GM12878 (cell line): ENCODE measurements around the gene LRIT1. TPM values are rescaled to one million over a fixed set of nuclear protein-coding genes. Genes with fewer than 3 reads are reported as not detected.

Source experiments
- ATAC-seq: fragments of 200-7000 bp; cut with Tn5 transposase; 3 replicates; pipeline ENCODE4 v1.9.1; 2020; ENCODE audit warnings: mild to moderate bottlenecking, moderate library complexity
- BruUV-seq: library from RNA; stranded (reverse); fragments of 400-500 nt; replicated peaks from 2 replicates; lab custom pipeline; 2021; lab: Mats Ljungman, UMichigan
- CTCF ChIA-PET: fragments of 300-600 bp; sonication (Branson Sonifier 250); formaldehyde crosslinking; extraction: SDS; loops from one replicate; lab custom pipeline; 2021; ENCODE audit warnings: inconsistent platforms; lab: Yijun Ruan, JAX
- POLR2A ChIA-PET: fragments of 350-600 bp; formaldehyde crosslinking; extraction: SDS; loops from one replicate; lab custom pipeline; 2021; ENCODE audit warnings: inconsistent platforms; lab: Charles Lee
- RAD21 ChIA-PET: fragments of 300-600 bp; sonication (Branson Sonifier 250); formaldehyde crosslinking; loops from one replicate; lab custom pipeline; 2023; ENCODE audit warnings: antibody characterized with exemption; ENCODE audit not compliant: unreplicated experiment; lab: Charles Lee
- SMC1A ChIA-PET: fragments of 300-600 bp; sonication (Branson Sonifier 250); formaldehyde crosslinking; loops from one replicate; lab custom pipeline; 2023; ENCODE audit not compliant: unreplicated experiment, uncharacterized antibody; lab: Charles Lee
- DNase-seq: peaks from one replicate; pipeline ENCODE4 v3.0.0-alpha.2; 2011; ENCODE audit warnings: low read depth, low spot score
- FAIRE-seq: peaks from 3 replicates; lab custom pipeline; 2011; peaks lifted over from hg19 to GRCh38; lab: Jason Lieb, UNC
- H2AFZ ChIP-seq: 2 replicates; pipeline ENCODE4 v1.6.0; 2011; ENCODE audit warnings: low read depth, low read length, control low read depth; ENCODE audit not compliant: control insufficient read depth
- H3K27ac ChIP-seq: 2 replicates; pipeline ENCODE4 v1.5.1; 2011; ENCODE audit warnings: control low read depth; ENCODE audit not compliant: control insufficient read depth, insufficient read depth
- H3K27me3 ChIP-seq, 2 experiments: replicated peaks in 1 of 2; 2 replicates each; pipeline versions ENCODE4 v1.6.0 to v1.6.1; 2011; ENCODE audit warnings: low read length in 1 of 2; ENCODE audit not compliant: control insufficient read depth in 2 of 2, insufficient read depth in 2 of 2
- H3K36me3 ChIP-seq, 2 experiments: 2 replicates each; pipeline ENCODE4 v1.5.1; 2011; ENCODE audit warnings: low read length in 1 of 2; ENCODE audit not compliant: control insufficient read depth in 2 of 2, insufficient read depth in 2 of 2
- H3K4me1 ChIP-seq: 2 replicates; pipeline ENCODE4 v1.6.1; 2011; ENCODE audit warnings: mild to moderate bottlenecking, low read length, moderate library complexity, mixed read lengths; ENCODE audit not compliant: control insufficient read depth, insufficient read depth
- H3K4me2 ChIP-seq: 2 replicates; pipeline ENCODE4 v1.6.0; 2011; ENCODE audit warnings: control low read depth; ENCODE audit not compliant: control insufficient read depth, insufficient read depth
- H3K4me3 ChIP-seq: fragments of 200-600 bp; sonication (generic); 2 replicates; pipeline ENCODE4 v1.5.1; 2016
- H3K79me2 ChIP-seq: 2 replicates; pipeline ENCODE4 v1.6.0; 2011; ENCODE audit warnings: low read length; ENCODE audit not compliant: control insufficient read depth, insufficient read depth
- H3K9ac ChIP-seq: 2 replicates; pipeline ENCODE4 v1.8.0; 2011; ENCODE audit warnings: low read length, control low read depth, mixed read lengths; ENCODE audit not compliant: control insufficient read depth, insufficient read depth
- H3K9me3 ChIP-seq: replicated peaks from 3 replicates; pipeline ENCODE4 v1.5.1; 2011; ENCODE audit warnings: mild to moderate bottlenecking, low read length; ENCODE audit not compliant: control insufficient read depth, insufficient read depth
- H4K20me1 ChIP-seq: 2 replicates; pipeline ENCODE4 v1.6.0; 2011; ENCODE audit not compliant: control insufficient read depth, insufficient read depth
- ATF7 ChIP-seq: fragments of 450-650 bp; IDR thresholded peaks from 2 replicates; pipeline ENCODE4 v1.6.1; 2016; ENCODE audit warnings: low read depth, mild to moderate bottlenecking
- BACH1 ChIP-seq: fragments of 450-650 bp; IDR thresholded peaks from 2 replicates; pipeline ENCODE4 v1.6.1; 2017; ENCODE audit warnings: mild to moderate bottlenecking, borderline replicate concordance
- CBFB ChIP-seq: IDR thresholded peaks from 2 replicates; pipeline ENCODE4 v1.6.1; 2016; ENCODE audit warnings: antibody characterized with exemption, low read depth
- IKZF2 ChIP-seq, 2 experiments: fragments of 450-650 bp; IDR thresholded peaks; 2 replicates each; pipeline ENCODE4 v1.6.1; 2017; ENCODE audit warnings: mild to moderate bottlenecking in 2 of 2, moderate library complexity in 2 of 2
- RELB ChIP-seq: fragments of 450-650 bp; IDR thresholded peaks from 2 replicates; pipeline ENCODE4 v1.6.1; 2017; ENCODE audit warnings: low read depth, mild to moderate bottlenecking, moderate library complexity
- SMARCA5 ChIP-seq: fragments of 450-650 bp; IDR thresholded peaks from 2 replicates; pipeline ENCODE4 v1.6.1; 2017; ENCODE audit warnings: mild to moderate bottlenecking
- SREBF1 ChIP-seq: IDR thresholded peaks from 2 replicates; pipeline ENCODE4 v1.6.1; 2012; ENCODE audit warnings: mild to moderate bottlenecking, low read length
- ZNF217 ChIP-seq: fragments of 450-650 bp; IDR thresholded peaks from 2 replicates; pipeline ENCODE4 v1.6.1; 2017; ENCODE audit warnings: antibody characterized with exemption, mild to moderate bottlenecking
- WGBS: methylation state at CpG from one replicate; pipeline ENCODE4 v1.1.6; 2016; ENCODE audit warnings: low lambda C conversion rate; ENCODE audit not compliant: insufficient replicate concordance, insufficient coverage; ENCODE audit errors: missing lambda C conversion rate; 5-methylcytosine and 5-hydroxymethylcytosine counted together
- in situ Hi-C: fragments of 300-500 bp; cut with MboI; formaldehyde crosslinking; loops from 9 replicates; pipeline ENCODE4 v1.14.3; 2018; ENCODE audit warnings: mixed read lengths
- intact Hi-C: fragments of 100-400 bp; cut with micrococcal nuclease; formaldehyde crosslinking; loops from one replicate; pipeline ENCODE4 v1.14.2; 2022; ENCODE audit not compliant: unreplicated experiment
- polyA plus RNA-seq, 11 experiments: library from polyadenylated mRNA; depleted of rRNA in 4 of 11; unstranded in 6 of 11; stranded (reverse) in 5 of 11; fragments of >200 nt; fragmentation: Nextera tagmentation in 4 of 11; fragmentation: Illumina TruSeq in 1 of 11; extraction: Ambion mirVana in 4 of 11; extraction: Trizol in 1 of 11; gene quantifications; 1 replicate in 1 of 11; 2 replicates in 10 of 11; pipeline versions ENCODE4 v1.2.1 to v1.2.3, GENCODE V29; 2011 to 2016; ENCODE audit warnings: inconsistent platforms in 2 of 11, missing spikeins in 2 of 11, low read depth in 1 of 11
- total RNA-seq, 4 experiments: library from RNA; depleted of rRNA in 3 of 4; stranded (reverse); fragments of >200 nt in 3 of 4; fragmentation: Illumina TruSeq in 1 of 4; extraction: Trizol in 1 of 4; gene quantifications; 2 replicates each; pipeline versions ENCODE4 v1.2.1 to v1.2.3, GENCODE V29; 2013 to 2021
- TF ChIP-seq, protein P1 (sequence below): fragments of 450-650 bp; formaldehyde crosslinking; IDR thresholded peaks from 2 replicates; pipeline ENCODE4 v1.4.0; 2020; ENCODE audit warnings: mild to moderate bottlenecking, moderate library complexity

The LRIT1 gene
- total and polyA plus RNA-seq, 10 of the 15 experiments (the other 5 are each of a cell fraction or from before 2014, with no cell fraction given) = not detected

DNA sequence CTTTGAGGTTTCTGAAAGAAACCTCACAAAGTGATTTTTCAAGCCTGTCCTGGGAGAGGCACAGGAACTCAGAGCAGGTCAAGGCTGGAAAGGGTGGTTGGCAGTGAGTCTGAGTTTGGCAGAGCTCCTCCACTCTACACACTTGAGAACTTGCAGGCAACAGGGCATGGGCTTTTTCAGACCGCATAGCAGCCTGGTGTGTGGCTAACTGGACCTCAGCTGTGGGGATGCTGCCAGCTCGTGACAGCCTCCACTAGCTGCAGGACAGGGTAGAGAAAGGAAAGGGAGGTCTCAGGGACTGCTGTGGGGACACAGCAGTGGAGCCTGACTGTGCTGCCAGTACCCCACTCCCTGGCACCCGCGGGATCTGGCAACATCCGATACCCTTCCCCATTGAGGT lies 44.4 kb downstream of the LRIT1 start:
- 43% methylated on average over 5 of the region's 5 CpGs for WGBS
- Histone ChIP-seq H3K79me2 (no peaks in the 10 kb centered on the region), H3K9me3 (no peaks in the 10 kb centered on the region), H3K4me2 (no peak overlapping the region), H3K36me3 (no peaks in the 10 kb centered on the region), H3K27me3 (peaks cover 18 to 25% of the 10 kb centered on the region in 2 experiments), H3K4me3 (no peak overlapping the region), H3K9ac (no peak overlapping the region), H3K4me1 (peaks cover 3% of the 10 kb centered on the region), H4K20me1 (peaks cover 2% of the 10 kb centered on the region; the same call in 1 of the 2 replicates), H3K27ac (no peak overlapping the region), H2AFZ (no peak overlapping the region)
- POLR2A ChIA-PET = no interaction called here
- DNase-seq (no peak), ATAC-seq (peak; percentile 14), FAIRE-seq (no peak)
- CTCF ChIA-PET = interaction anchor here (1.2 to 28.3 kb wide), 2 partner anchors 17 to 39 kb away, joined by 3 to 788 read pairs; no protein-coding TSS in a partner anchor
- SMC1A ChIA-PET = interaction anchor here (0.6 to 15.0 kb wide), 4 partner anchors 15 to 49 kb away, joined by 3 to 155 read pairs (median 4); no protein-coding TSS in a partner anchor
- BruUV-seq = no TSS peak
- RAD21 ChIA-PET = interaction anchor here (1.9 kb wide), 1 partner anchor 49 kb away, joined by 7 read pairs; no protein-coding TSS in a partner anchor
- no peak for TF ChIP-seq BACH1
- TF ChIP-seq SMARCA5 = no peak
- no peak for TF ChIP-seq CBFB
- TF ChIP-seq ZNF217 = no peak
- in situ Hi-C loops (loop anchor here (5.0 kb wide), 1 partner anchor 35 kb away; no protein-coding TSS in a partner anchor), intact Hi-C loops (no loop called here)

- POLR2A ChIA-PET = no interaction called here
- RAD21 ChIA-PET = interaction anchor here (1.0 kb wide), 1 partner anchor 48 kb away, joined by 4 read pairs; no protein-coding TSS in a partner anchor
- no TSS peak for BruUV-seq
- no peak for TF ChIP-seq SREBF1
- TF ChIP-seq, protein P1, sequence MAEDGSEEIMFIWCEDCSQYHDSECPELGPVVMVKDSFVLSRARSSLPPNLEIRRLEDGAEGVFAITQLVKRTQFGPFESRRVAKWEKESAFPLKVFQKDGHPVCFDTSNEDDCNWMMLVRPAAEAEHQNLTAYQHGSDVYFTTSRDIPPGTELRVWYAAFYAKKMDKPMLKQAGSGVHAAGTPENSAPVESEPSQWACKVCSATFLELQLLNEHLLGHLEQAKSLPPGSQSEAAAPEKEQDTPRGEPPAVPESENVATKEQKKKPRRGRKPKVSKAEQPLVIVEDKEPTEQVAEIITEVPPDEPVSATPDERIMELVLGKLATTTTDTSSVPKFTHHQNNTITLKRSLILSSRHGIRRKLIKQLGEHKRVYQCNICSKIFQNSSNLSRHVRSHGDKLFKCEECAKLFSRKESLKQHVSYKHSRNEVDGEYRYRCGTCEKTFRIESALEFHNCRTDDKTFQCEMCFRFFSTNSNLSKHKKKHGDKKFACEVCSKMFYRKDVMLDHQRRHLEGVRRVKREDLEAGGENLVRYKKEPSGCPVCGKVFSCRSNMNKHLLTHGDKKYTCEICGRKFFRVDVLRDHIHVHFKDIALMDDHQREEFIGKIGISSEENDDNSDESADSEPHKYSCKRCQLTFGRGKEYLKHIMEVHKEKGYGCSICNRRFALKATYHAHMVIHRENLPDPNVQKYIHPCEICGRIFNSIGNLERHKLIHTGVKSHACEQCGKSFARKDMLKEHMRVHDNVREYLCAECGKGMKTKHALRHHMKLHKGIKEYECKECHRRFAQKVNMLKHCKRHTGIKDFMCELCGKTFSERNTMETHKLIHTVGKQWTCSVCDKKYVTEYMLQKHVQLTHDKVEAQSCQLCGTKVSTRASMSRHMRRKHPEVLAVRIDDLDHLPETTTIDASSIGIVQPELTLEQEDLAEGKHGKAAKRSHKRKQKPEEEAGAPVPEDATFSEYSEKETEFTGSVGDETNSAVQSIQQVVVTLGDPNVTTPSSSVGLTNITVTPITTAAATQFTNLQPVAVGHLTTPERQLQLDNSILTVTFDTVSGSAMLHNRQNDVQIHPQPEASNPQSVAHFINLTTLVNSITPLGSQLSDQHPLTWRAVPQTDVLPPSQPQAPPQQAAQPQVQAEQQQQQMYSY (CRISPR knock-in tag) = no peak
- no peak for TF ChIP-seq IKZF2 (IDR thresholded peaks at IDR 0.05)
- no peak for TF ChIP-seq ATF7
- TF ChIP-seq RELB = no peak
Observed at GRCh38 chr10:84196083-84196482, 45.3 kb downstream of the LRIT1 start.

More at GRCh38 chr10:84196083-84196482, 45.3 kb downstream of the LRIT1 start:
- Histone ChIP-seq H3K36me3 (no peaks in the 10 kb centered on the region), H3K4me1 (peaks cover 3% of the 10 kb centered on the region), H3K9me3 (no peaks in the 10 kb centered on the region), H3K9ac (no peak overlapping the region), H3K27me3 (peaks cover 18 to 25% of the 10 kb centered on the region in 2 experiments), H3K27ac (no peak overlapping the region), H3K4me2 (no peak overlapping the region), H2AFZ (no peak overlapping the region), H4K20me1 (peaks cover 2% of the 10 kb centered on the region; the same call in 1 of the 2 replicates), H3K79me2 (no peaks in the 10 kb centered on the region), H3K4me3 (no peak overlapping the region)
- CTCF ChIA-PET = interaction anchor here (28.3 kb wide), 1 partner anchor 38 kb away, joined by 788 read pairs; no protein-coding TSS in a partner anchor
- 27% methylated on average over 4 of the region's 4 CpGs for WGBS
- no peak for DNase-seq
- no peak for FAIRE-seq
- SMC1A ChIA-PET = interaction anchor here (1.2 to 15.0 kb wide), 2 partner anchors 26 to 48 kb away, joined by 5 to 155 read pairs; no protein-coding TSS in a partner anchor
- in situ Hi-C loops = loop anchor here (5.0 kb wide), 1 partner anchor 34 kb away; no protein-coding TSS in a partner anchor
- ATAC-seq = peak; percentile 8
- intact Hi-C loops = no loop called here
